HG03520 (cell line): Measurements from ENCODE around the gene MNT.
A peak's percentile ranks its signal among the peaks of the same experiment; 100 is the strongest.

ENCODE experiments used
- ATAC-seq: cut with Tn5 transposase; IDR thresholded peaks from one replicate; pipeline ENCODE4 v1.9.1; 2021; ENCODE audit warnings: mild to moderate bottlenecking, moderate library complexity; ENCODE audit not compliant: unreplicated experiment

Gene MNT

GRCh38 chr17:2364763-2365116 is 36.1 kb downstream of the MNT start:
- ATAC-seq: no peak

GRCh38 chr17:2363851-2364762 is 36.8 kb downstream of the MNT start:
- ATAC-seq: no peak

GRCh38 chr17:2363318-2363717 is 37.5 kb downstream of the MNT start:
- no peak for ATAC-seq

GRCh38 chr17:2362881-2363280 is 38.0 kb downstream of the MNT start:
- ATAC-seq: no peak

- no peak for ATAC-seq
Measured at GRCh38 chr17:2362416-2362815, 38.4 kb downstream of the MNT start.

GRCh38 chr17:2362016-2362415 is 38.8 kb downstream of the MNT start:
- no peak for ATAC-seq

GRCh38 chr17:2361010-2361760 is 39.7 kb downstream of the MNT start:
- no peak for ATAC-seq

GRCh38 chr17:2357931-2358434 is 42.9 kb downstream of the MNT start:
- no peak for ATAC-seq

GRCh38 chr17:2357237-2357636 is 43.6 kb downstream of the MNT start:
- no peak for ATAC-seq

- no peak for ATAC-seq
Measured at GRCh38 chr17:2354311-2354710, 46.5 kb downstream of the MNT start.

GRCh38 chr17:2351269-2351668 is 49.6 kb downstream of the MNT start:
- no peak for ATAC-seq

GRCh38 chr17:2347805-2348685 is 52.8 kb downstream of the MNT start:
- no peak for ATAC-seq

GRCh38 chr17:2346475-2346874 is 54.4 kb downstream of the MNT start:
- no peak for ATAC-seq

GRCh38 chr17:2344528-2344927 is 56.3 kb downstream of the MNT start:
- no peak for ATAC-seq

- ATAC-seq: no peak
Measured at GRCh38 chr17:2343421-2343820, 57.4 kb downstream of the MNT start.

GRCh38 chr17:2338315-2338657 is 62.6 kb downstream of the MNT start:
- ATAC-seq: no peak

- peak; percentile 17 for ATAC-seq
Measured at GRCh38 chr17:2337544-2338314, 63.1 kb downstream of the MNT start.

- peak; percentile 17 for ATAC-seq
Measured at GRCh38 chr17:2336852-2337543, 63.9 kb downstream of the MNT start, which contains the start of gene SGSM2. Gene SGSM2, plus strand, starts transcription at chr17:2337501. Its CDS starts 188 bp downstream, at chr17:2337689.

- peak; percentile 80 for ATAC-seq
Measured at GRCh38 chr17:2336215-2336851, 64.5 kb downstream of the MNT start, which contains the start of gene TSR1. Gene TSR1, minus strand, starts transcription at chr17:2336457. Its CDS starts 30 bp downstream, at chr17:2336427.
